Measurements from ENCODE around the gene COL18A1.

The COL18A1 gene

DNA sequence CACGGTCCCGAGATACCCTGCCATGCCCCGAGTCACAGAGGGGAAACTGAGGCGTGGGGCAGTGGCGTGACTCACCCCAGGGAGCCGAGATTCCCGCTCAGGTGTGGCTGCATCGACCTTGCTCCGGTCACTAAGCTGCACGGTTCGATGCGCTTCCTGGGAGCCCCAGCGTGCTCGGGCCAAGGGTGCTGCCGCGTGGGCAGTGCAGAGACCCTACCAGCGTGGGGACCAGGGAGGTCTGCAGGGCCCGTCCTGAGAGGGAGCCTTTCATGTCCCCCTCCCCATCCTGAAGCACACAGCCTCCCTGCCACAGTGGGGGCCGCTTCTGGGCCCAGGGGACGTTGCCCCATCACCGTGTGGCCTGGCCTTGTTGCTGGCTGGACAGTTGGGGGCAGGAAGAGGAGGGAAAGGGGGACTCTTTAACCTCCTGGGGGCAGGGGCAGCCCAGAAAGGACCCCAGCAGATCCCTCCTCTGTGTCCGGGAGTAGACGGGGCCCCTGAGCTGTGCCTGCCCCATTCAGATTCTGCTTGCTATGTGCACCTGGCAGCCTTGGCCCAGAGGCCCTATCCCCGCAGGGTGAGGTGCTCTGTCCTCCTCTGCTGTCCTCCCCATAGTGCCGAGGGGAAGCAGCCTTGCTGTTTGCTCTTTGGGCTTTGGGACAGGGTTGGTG, 52.3 kb downstream of the COL18A1 start:
- DNase-seq = no peak

DNA sequence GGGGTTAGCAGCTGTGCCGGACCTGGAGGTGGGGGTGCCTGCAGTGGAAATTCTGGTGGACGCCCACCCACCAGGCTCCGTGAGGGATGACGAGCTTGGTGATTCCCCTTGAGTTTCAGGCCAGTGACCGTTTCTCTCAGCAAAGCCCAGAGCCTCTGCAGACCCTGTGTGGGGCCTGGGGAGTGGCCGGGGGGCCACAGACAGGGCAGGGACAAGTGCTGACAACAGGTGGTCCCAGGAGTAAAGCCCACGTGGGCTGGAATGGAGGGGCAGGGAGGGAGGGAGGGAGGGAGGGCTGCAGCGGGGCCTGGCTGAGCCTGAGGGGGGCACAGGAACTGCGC, 52.8 kb downstream of the COL18A1 start:
- no peak for DNase-seq

DNA sequence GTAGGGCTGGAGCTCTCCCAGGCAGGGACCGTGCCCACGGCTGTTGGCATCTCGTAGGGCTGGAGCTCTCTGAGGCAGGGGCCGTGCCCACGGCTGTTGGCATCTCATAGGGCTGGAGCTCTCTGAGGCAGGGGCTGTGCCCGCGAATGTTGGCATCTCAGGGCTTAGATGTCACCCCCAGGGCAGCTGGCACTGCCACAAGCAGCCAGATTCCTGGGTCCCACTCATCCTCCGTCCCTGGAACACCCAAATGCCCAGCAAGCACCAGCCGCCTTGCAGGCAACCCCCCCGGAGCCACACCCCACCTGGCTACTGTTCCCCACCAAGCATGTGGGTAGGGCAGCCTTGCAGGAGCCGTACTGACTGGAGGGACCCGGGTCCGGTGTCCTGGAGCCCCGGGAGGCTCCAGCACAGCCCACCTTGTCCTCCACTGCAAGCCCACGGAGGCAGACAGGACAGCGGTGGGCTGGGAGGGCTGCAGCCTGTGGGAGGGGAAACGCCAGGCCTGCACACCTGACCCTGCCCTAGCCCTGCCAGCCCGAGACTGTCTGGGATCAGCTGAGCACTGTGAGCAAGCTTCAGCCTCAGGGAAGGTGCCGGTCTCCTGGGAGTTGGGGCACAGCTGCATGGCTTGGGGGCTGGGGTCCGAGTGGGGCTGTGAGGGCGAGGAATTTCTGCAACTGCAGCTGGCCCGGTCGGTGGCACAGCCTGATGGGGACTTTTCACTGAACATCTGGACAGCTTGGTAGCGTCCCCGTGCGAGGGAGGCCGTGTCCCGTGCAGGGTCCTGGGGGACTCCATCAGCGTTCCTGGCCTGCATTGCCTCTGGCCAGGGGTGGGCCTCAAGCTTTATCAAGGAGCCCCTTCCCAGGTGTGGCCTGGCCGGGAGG, 53.6 kb downstream of the COL18A1 start:
- no peak for DNase-seq

DNA sequence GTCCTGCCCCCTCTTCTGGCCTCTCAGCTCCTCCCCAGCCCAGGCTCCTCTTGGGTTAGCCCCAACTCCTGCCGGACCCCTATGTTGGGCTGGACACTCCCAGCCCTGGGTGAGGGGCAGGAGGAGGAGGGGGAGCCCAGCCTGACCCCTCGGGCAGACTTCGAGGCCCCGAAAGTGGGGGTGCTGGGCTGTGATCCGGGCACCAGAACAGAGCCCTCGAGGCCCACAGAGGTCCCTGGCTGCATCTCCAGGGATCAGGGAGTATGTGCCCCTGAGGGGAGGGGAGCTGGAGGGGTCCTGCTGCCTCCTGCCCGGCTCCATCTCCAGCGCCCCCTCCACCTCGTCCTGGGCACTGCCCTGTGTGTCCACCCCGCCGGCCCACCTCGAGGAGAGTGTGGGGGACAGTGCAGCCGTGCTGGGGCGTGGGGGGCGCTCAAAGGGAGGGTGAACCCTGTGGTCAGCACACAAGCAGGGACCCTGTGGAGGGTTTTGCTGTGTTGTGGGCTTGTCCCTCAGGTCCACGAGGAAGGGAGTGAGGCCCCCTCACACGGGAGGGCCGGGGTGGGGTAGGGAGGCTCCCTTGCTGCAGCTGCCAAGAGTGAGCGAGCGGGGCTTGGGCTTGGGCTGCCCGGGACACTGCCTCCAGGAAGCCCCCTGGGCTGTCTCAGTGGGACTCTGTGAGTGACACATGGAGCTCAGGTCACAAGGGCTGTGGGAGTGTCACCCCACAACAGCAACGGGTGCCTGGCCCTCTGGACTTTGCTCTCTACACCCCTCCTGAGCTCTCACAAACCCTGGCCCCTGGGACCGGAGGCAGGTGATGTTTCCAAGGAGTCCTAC, 54.4 kb downstream of the COL18A1 start:
- no peak for DNase-seq

DNA sequence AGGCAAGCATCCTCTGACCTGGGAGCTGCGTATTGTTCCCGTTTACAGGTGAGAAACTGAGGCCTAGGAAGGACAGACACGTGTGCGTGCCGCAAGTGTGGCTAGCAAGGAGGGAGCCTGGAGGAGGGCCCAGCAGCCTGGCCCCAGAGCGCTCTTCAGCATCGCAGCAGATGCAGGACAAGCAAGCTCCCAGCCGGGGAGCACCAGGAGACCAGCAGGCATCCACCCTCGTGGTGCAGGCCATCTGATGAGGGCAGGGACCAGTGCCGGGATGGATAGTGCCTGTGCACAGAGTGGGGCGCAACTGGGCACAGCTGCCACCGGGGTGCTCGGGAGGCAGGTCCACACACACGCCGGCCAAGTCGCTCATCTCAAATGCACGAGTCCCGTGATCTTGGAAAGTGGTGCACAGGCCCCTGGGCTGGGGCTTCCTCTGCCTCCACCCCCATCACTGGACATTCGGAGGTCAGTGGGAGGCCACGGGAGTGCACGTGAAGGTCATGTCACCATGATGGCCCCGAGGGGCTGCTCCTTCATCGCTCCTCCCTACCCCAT, 55.1 kb downstream of the COL18A1 start:
- DNase-seq = no peak

DNA sequence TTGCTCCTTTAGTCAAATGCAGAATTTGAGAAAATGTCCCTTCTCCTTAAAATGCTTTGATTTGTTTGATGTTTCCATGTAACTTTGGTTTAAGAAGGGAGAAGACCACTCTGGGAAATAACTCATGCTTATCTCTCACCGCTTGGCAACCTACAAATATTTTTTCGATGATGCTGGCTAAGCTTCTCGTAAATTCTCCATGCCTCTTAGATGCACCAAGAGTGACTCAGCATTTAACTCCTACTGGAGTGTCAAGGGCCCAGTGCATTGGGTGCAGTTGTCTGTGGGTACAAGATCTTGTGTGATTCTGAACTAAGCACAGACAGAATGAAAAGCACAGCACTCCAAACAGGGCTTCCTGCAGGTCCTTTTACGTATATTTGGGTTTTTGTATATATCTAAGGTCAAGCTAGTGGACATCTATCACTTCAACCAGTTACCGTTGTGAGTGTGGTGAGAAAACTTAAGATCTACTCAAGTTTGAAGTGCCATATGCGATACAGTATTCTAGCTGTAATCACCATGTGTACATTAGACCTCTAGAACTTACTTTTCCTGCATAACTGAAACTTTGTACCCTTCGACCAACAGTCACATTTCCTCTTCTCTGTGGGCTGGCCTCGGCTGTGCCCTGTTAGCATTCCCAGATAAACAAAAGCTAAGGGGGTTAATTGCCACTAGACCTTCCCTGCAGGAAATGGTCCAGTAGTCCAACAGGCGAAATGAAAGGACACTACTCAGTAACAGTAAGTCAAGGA, 55.8 kb downstream of the COL18A1 start:
- no peak for DNase-seq

DNA sequence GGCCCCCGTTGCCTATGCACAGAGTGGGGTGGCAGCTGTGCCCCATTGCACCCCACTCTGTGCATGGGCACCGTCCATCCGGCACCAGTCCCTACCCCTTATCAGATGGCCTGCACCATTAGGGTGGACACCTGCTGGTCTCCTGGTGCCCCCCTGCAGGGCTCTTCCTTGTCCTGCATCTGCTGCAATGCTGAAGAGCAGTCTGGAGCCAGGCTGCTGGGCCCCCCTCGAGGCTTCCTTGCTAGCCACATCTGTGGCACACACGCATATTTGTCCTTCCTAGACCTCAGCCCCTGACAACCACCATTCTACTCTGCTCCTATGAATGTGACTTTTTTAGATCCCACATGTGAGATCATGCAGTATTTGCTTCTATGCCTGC, 56.4 kb downstream of the COL18A1 start:
- no peak for DNase-seq

DNA sequence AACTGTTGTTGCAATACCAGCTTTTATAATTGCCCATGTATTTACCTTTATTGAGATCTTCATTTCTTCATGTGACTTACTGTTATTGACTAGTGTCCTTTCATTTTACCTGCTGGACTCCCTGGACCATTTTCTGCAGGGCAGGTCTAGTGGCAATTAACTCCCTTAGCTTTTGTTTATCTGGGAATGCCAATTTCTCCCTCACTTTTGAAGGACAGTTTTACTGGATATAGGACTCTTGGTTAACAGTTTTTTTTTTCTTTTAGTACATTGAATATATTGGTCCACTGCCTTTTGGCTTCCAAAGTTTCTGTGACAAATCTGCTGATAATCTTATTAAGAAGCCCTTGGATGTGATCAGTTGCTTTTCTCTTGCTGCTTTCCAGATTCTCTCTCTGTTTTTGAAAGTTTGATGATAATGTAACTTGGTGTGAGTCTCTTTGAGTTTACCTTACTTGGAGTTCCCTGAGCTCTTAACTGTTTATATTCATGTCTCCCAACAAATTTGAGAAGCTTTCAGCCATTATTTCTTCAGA, 56.9 kb downstream of the COL18A1 start:
- no peak for DNase-seq

DNA sequence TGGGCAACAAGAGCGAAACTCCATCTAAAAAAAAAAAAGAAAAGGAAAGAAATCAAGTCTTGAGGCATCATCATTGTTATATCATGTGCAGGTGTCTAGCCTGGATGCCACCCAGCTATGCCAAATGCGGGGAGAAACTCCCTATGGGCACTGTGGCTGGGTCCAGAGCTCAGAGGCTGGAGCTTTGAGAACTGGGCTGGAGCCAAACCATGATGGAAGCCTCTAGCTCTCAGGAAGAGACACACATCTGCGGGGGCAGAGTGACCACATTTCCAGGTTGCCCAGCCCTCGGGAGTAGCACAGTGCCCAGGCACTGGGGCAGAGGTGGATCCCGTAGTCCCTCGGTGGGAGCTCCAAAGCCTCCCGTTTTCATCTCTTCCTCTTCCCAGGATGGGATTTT, 58.9 kb downstream of the COL18A1 start:
- DNase-seq = no peak

DNA sequence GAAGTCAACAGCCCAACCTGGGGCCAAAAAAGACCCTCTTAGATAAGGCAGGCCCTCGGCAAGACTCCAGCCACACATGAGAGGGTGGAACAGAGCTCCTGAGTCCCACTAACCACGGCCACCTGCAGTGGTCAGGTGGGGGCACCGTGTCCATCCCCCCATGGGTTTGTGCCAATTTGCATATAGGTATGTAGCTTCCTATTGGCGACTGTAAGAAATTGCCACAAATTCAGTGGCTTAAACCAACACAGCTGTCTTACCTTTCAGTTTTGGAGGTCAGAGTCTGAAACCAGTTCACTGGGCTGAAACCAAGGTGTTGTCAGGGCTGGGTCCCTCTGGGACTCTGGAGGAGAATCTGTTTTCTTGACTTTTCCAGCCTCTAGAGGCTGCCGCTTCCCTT, 59.3 kb downstream of the COL18A1 start:
- no peak for DNase-seq

DNA sequence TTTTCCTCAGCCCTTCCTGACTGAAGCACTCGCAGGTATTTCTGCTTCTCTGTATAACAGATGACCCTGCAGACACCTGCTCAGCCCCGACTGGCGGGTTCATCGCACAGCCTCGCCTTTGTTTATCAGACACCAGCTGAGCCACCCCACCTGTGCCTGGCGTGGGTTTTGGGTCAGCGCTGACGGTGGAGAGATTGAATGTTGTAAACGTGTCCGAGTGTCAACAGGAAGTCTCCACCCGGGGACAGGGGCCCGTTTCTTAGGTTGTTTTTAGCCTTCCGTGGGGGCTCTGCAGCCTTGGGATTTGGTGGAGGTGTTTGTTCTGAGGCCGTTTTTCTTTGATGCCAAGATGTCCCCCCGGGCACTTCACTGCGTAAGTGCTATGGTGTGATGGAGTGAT, 60.1 kb downstream of the COL18A1 start:
- DNase-seq = no peak

DNA sequence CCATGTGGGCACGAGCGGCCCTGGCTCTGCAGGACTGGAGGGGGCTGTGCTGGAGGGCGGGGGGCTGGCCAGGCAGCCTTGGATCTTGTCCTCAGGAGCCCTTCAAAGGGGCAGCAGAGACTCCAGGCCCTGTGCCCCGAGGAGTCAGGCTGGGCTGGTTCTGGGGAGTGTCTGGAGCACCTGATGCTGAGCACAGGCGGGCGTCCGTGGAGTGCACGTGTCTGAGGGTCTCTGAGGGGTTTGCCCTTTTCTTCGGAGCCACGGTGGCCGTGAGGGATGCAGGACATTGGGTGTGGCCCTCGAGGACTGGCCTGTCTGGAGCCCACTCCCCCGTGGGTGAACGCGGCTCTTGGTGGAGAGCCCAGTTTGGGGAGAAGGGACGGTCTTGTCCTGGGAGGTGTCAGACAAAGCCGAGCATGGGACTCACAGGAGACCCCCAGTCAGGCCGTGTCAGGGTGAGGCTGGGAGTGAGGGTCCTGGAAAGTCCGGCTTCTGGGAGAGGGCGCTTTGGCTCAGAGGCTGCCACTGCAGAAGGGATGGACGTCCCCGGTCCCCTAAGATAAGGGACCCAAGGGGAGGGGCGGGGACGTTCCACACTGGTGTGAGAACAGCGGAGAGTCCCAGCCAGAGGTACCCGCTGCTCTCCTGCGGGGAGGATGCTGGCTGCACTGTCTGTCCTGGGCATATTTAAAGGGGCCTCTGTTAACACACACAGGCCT, 60.8 kb downstream of the COL18A1 start:
- no peak for DNase-seq

DNA sequence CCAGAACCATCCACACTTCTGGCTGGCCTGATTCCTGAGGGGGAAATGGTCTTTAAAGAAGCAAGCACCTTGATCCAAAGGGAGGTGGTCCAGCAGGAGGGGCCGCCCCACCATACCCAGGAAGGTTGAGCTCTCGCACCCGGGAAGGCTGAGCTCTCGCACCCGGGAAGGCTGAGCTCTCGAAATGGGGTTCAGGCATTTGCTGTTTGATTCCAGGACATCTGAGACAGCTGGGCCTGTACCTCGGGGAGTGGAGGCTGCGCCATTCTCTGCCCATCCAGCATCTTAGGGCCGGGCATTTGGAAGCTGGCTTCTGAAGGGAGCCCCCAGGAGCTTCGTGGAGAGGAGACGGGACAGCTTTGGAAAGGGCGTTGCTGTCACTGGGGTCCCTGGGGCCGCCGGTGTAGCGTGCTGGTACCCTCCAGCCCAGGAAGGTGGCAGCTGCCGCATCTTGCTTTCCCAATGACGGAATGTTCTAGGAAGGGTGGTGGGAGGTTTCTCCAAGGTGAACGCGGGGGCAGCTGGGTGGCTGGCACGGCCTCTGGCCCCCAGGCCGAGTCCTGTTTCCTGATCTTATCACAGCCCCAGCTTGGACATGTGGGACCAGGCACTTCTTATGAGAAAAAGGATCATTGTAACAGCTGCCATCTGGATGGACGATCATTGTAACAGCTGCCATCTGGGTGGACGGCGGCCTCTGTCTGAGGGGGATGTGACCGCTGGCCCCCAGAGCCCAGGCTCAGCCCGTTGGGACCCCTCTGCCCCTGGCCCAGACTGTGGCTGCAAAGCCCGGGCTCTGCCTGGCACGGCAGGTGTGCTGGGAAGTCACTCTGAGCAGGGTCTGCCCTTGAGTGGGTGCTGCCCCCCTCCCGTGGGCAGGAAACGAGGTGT, 61.6 kb downstream of the COL18A1 start:
- no peak for DNase-seq

DNA sequence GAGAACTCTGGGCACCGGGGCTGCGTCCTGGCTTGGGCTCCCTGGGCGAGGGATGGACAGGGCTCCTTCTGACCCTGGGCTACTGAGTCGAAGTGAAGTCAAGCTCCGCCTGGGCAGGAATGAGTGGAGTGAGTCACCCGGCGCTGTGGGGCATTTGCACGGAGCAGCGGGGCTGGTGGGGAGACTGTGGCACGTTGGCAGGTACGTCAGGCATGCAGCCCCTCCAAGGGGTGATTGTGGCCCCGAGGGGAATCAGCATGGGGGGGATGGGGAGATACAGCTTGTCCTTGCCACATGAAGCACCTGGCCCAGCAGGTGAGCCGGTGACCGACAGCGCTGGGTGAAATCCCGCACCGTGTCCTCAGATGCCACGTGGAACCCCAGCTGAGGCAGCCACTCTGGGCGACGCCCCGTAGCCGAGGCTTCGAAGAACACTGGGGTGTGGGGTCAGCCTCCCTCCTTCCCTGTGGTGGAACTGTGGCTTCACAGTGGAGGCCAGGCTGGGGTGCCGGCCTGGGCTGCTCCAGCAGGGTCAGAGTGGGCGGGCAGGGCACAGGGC, 62.3 kb downstream of the COL18A1 start:
- DNase-seq = no peak

DNA sequence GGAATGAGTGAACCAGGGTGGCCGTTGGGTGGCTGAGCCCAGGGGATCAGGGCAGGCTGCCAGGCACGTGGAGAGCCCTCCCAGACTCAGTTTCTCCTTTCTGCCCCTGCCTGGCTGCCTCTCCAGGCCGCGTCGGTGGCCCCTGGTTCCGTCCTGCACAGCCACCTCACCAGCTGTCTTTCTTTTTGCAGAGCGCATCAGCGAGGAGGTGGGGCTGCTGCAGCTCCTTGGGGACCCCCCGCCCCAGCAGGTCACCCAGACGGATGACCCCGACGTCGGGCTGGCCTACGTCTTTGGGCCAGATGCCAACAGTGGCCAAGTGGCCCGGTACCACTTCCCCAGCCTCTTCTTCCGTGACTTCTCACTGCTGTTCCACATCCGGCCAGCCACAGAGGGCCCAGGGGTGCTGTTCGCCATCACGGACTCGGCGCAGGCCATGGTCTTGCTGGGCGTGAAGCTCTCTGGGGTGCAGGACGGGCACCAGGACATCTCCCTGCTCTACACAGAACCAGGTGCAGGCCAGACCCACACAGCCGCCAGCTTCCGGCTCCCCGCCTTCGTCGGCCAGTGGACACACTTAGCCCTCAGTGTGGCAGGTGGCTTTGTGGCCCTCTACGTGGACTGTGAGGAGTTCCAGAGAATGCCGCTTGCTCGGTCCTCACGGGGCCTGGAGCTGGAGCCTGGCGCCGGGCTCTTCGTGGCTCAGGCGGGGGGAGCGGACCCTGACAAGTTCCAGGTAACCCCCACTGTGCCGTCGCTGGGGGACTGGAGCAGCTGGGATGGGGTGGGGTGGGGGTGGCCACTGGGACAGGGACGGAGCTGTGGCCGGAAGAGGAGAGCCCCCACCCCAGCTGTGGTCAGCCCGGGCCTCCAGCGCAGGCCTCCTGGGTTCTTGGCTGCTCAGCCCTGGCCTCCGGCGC, 63.3 kb downstream of the COL18A1 start:
- no peak for DNase-seq

DNA sequence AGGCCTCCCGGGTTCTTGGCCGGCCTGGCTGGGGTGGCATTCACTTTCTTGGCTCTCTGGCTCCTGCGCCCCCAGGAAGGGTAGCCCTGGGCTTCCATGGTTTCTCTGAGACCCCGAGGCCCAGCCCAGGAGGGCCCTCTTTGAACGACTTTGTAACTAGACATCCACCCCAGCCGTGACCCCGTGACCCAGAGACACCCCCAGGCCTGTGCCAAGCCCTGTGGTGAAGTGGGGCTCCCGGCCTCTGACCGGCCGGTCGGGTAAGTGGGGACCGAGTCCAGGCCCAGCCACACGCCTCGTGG, 64.0 kb downstream of the COL18A1 start:
- no peak for DNase-seq

DNA sequence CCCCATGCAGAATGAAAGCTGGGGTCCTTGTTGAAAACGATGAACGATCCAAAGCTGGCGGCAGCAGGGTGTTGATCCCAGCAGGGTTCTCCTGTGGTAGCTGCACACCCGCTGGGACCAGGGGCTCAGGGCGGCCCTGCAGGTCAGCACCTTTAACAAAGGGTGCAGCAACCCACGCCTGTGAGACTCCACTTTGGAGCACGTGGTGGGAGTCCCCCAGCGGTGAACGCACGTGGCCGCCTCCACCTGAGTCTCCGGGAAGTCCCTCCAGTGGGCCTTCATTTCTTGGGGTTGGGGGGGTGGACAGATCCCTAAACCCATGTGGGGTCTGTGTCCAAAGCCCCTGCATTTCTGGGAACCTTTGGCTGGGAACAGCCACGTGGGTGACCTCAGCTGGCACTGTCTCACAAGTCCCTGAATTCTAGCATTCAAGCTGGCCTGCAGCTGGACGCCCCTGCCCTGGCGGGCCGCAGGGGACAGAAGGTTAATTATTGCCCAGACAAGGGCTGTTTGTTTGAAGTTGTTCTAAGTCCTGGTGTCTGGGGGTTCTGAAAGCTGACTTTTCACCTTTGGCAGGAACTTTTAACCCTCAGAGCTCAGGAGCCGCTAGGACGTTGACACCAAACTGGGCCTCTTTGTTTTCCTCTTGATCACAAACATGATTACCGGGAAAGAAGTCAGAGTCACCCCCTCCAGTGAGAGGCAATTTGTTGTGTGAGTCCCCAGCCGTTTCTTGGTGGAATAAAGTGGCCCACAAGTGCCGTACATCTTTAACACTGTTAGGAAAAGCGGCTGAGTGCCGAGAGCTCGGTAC, 64.5 kb downstream of the COL18A1 start:
- DNase-seq = no peak

DNA sequence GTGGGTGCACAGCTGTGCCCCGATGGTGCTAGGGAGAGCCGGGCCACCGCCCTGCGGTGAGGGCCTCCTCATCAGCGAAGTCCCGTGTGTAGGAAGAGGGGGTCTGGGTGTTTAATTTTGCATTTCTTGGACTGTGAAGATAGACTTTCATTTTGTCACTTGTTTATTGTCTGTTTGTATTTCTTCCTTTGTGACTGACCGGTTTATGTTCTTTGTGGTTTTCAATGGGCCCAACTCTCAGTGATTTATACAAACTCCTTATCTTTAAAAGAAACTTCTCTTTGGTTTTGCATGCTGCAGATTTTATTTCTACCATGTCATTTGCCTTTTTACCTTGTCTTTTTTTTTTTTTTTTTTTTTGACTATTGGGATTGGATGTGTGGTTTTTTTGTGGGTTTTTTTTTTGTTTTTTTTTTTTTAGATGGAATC, 65.1 kb downstream of the COL18A1 start:
- no peak for DNase-seq

Measured in GDM1 (cell line).